AG10803 (cell line): ENCODE results near the gene EHD4.

Experiments used
- DNase-seq: peaks from one replicate; pipeline ENCODE4 v3.0.0; 2010; ENCODE audit warnings: low read depth
- H3K4me3 ChIP-seq: 2 replicates; pipeline ENCODE4 v1.5.1; 2011; ENCODE audit warnings: mild to moderate bottlenecking, low read length, control low read depth
- TF ChIP-seq, protein P1 (sequence below): conservative IDR thresholded peaks from 2 replicates; pipeline ENCODE4 v1.5.1; 2011; ENCODE audit warnings: mild to moderate bottlenecking, low read length, control low read depth, inconsistent platforms

The EHD4 gene

DNA sequence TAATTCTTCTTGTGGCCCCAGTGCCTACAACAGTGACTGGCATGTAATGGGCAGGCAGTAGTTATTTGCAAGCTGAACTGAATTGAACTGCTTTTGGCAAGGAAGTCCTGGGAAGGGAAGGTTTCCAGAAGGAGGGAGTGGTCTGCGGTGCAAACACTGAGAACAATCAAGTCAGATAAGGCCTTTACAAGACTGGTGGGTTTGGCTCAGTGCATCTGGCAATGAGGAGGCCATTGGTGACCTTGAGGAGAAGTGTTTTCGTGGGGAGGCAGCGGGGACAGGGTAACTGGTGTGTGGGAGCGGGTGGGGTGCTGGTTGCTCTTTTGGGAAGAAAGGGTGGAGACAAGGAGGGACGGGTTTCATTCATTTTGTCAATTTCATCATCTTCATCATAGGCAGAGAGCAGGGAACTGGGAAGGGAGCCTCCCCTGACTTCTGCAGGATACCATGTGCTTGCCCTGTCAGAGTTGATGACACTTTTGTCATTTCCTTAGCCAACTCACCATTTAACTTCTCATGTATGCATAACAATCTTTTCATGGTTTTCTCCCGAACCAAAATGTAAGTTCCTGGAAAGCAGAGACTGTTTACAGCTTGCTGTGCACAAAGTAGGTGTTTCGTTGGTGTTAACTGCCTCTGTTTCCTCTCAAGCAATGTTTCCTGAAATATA is 8.4 kb upstream of the EHD4 start:
- TF ChIP-seq, protein P1, sequence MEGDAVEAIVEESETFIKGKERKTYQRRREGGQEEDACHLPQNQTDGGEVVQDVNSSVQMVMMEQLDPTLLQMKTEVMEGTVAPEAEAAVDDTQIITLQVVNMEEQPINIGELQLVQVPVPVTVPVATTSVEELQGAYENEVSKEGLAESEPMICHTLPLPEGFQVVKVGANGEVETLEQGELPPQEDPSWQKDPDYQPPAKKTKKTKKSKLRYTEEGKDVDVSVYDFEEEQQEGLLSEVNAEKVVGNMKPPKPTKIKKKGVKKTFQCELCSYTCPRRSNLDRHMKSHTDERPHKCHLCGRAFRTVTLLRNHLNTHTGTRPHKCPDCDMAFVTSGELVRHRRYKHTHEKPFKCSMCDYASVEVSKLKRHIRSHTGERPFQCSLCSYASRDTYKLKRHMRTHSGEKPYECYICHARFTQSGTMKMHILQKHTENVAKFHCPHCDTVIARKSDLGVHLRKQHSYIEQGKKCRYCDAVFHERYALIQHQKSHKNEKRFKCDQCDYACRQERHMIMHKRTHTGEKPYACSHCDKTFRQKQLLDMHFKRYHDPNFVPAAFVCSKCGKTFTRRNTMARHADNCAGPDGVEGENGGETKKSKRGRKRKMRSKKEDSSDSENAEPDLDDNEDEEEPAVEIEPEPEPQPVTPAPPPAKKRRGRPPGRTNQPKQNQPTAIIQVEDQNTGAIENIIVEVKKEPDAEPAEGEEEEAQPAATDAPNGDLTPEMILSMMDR = no peak
- no peak for DNase-seq
- no peak overlapping the region for H3K4me3 ChIP-seq

DNA sequence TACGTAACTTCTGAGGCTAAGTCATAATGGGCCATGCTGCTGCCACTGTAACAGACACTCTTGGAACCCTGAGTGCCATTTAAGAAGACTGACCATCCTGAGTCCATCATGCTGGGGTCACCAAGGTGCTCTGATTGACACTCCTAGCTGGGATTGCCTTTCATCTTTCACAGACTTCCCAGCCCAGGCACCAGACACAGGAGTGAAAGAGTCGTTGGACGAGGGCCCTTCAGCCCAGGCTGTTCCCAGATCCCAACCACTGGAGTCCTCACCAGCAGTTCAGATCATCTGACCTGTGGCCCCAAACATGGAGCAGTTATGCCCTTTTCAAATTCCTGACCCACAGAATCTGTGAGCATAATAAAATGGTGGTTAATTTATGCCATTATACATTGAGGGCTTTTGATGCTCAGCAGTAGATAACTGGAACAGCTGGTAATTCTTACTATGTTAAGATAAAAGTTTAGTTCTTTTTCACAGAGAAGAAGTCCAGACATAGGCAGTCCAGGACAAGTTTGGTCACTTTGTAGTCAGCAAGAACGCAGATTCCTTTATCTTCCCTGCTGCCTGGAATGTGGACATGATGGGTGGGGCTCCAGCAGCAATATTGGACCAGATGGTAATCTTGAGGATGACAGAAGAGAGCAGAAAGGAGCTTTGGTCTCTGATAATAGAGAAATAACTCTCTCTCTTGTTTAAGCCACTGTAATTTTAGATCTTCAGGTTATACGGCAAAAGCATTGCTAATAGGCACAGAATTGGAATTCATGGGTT is 7.3 kb upstream of the EHD4 start:
- H3K4me3 ChIP-seq = no peak overlapping the region
- no peak for DNase-seq
- TF ChIP-seq, protein P1 = no peak

DNA sequence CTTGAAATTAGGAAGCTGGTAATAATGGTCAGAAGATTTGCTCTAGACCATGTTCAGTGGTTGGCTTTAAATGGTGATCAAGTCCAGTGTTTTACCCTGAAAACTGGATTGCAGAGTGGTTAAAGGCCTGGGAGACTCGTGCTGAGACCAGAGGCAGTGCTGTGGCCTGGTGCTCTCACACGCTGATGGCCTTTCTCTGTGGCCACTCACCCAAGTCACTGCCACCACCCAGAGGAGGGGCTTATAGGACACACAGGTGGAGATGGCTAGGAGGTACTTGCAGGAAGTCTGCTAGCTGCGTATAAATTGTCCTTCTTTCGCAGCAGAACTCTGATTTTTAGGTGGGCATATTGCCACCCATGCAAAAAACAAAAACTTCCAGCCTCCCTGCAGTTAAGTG is 6.2 kb upstream of the EHD4 start:
- H3K4me3 ChIP-seq = no peak overlapping the region
- no peak for DNase-seq
- TF ChIP-seq, protein P1 = no peak

DNA sequence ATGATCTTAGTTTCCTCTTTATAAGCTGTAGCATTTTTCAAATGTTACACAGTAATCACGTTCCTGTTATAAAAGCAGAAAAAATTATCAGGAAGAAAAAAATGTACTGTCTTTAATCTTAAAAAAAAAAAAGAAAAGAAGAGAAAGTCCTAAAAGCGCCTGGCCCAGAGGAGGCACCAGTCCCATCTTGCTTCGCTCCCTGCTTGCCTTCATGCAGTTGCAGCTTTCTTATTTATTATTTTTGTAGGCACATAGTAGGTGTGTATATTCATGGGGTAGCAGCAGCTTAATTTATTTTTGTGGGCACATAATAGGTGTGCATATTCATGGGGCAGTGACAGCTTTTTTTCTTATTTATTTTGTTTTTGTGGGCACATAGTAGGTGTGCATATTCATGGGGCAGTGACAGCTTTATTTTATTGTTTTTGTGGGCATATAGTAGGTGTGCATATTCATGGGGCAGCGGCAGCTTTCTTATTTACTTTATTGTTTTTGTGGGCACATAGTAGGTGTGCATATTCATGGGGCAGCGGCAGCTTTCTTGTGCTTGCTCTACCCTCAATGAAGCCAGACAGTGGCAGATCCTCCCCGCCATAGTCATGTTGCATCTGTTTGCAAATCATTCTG is 5.5 kb upstream of the EHD4 start:
- TF ChIP-seq, protein P1 = no peak
- H3K4me3 ChIP-seq = no peak overlapping the region
- DNase-seq = no peak

DNA sequence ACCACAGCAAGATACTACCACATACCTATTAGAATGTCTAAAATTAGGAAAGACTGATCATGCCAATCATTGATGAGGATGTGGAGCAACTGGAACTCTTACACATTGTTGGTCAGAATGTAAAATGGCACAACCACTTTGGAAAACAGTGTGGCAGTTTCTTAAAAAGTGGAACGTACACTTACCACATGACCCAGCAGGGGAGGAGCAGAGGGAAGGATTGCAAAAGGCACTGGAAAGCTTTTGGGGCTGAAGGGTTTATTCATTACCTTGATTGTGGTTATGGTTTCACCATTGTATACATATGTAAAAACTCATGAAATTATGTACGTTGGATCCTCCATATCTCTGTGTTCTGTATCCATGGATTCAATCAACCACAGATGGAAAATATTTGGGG is 3.3 kb upstream of the EHD4 start:
- DNase-seq = no peak
- TF ChIP-seq, protein P1 = no peak
- no peak overlapping the region for H3K4me3 ChIP-seq

DNA sequence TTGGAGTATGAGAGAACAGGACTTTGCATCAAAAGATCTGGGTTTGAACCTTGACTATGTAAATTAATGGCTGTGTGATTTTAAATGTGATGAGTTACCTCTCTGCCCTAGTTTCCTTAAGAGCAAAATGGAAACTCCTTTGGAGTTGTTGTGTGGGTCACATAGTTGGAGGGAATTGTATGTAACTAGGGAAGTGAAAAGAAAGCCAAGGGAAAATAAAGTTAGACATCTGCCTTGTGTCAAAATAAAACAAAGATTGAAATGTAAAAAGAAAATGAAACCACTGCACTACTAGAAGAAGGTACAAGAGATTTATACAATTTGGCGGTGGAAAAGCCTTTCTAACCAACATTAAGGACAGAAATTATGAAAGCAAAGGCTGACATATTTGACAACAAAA is 1.7 kb upstream of the EHD4 start:
- TF ChIP-seq, protein P1 = no peak

More for the DNA sequence above, 1.7 kb upstream of the EHD4 start:
- no peak for DNase-seq
- no peak overlapping the region for H3K4me3 ChIP-seq
